GM18511 (cell line): ENCODE results near the gene CFAP74.
"Not testable (repeated sequence)": the region's sequence is repeated elsewhere in the genome, so short reads cannot be mapped to it uniquely, and the experiment has no call there.

Experiments used
- ATAC-seq: cut with Tn5 transposase; IDR thresholded peaks from one replicate; pipeline ENCODE4 v1.9.1; 2021; ENCODE audit warnings: mild to moderate bottlenecking, moderate library complexity; ENCODE audit not compliant: unreplicated experiment

CFAP74 gene

DNA sequence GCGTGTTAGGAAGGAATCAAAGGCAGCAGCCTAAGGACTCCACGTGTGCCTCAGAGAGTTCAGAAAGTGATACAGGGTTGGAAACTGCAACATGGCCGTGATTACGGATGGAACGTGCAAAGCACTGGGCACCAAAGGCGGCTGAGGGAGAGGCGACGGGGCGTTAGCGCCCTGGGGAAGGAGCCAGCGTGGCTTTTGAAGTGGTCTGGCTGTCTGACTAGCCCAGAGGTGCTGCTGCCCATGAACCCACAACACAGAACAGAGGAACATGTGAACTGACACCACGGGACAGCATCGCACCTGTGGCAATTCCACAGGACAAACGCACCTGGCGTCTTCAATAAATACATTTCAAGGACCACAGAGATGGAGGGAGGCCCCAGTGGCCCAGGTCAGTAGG lies 66.5 kb downstream of the CFAP74 start:
- no peak for ATAC-seq

- not testable (repeated sequence) for ATAC-seq
Observed at GRCh38 chr1:1934848-1935247, 68.7 kb downstream of the CFAP74 start.

GRCh38 chr1:1929639-1930545 lies 73.7 kb downstream of the CFAP74 start:
- no peak for ATAC-seq

- no peak for ATAC-seq
Observed at GRCh38 chr1:1929102-1929638, 74.4 kb downstream of the CFAP74 start.

GRCh38 chr1:1928231-1929101 lies 75.1 kb downstream of the CFAP74 start:
- no peak for ATAC-seq

DNA sequence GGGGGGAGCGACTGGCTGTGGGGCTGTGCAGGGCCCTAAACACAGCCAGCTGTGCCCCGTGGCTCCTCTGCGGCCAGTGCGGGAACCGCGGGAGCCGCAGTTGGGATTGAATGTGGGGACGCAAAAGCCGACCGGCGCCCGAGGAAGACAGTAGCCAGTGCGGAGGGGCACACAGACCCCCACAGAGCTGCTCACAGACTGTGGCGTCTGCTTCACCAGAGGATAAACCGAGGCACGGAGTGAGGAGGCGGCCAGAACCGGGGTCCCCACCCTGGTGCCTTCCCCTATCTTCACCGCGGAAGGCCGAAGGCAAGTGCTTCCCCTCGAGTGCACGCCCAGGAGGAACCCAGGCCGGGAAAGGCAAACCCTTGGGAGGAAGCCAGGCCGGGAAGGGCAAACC lies 75.8 kb downstream of the CFAP74 start:
- ATAC-seq, result no peak

DNA sequence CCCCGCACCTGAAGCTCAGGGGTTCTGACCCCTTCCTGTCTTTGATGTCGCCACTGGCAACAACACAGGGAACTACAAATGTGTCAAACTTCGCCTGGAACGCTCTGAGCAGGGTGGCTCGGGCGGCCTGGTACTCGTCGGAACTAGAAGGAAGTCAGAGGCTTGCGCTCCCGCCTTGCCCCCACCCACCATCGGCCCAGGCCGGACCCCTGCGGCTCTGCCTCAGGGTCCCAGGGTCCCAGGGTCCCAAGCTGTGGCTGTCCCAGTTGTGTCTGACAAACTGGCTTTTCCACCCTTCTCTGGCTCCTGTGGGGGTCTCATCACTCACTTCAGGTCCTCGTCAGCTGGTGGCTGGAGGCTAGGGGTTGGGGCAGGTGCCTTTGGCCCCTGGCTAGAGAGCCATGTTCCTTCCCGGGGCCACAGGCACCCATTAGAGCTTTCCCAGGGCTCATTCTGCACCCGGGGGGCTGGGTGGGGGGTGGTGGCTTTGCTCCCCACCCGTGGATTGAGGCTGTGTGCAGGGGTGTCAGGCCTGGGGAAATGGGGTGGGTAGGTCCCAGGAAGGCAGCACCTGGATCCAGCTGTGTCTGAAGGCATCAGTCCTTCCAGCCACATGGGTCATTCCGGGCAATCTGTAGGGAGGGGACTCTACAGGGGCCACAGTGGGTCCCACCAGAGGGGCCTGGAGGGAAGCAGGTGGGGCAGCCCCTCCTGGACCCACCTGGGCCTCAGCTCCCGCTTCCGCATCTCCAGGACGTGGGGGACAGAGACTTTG lies 76.5 kb downstream of the CFAP74 start:
- ATAC-seq, result no peak

GRCh38 chr1:1926346-1926811 lies 77.2 kb downstream of the CFAP74 start:
- ATAC-seq, result no peak

GRCh38 chr1:1925437-1926345 lies 77.9 kb downstream of the CFAP74 start:
- no peak for ATAC-seq

GRCh38 chr1:1924849-1925248 lies 78.7 kb downstream of the CFAP74 start:
- no peak for ATAC-seq

DNA sequence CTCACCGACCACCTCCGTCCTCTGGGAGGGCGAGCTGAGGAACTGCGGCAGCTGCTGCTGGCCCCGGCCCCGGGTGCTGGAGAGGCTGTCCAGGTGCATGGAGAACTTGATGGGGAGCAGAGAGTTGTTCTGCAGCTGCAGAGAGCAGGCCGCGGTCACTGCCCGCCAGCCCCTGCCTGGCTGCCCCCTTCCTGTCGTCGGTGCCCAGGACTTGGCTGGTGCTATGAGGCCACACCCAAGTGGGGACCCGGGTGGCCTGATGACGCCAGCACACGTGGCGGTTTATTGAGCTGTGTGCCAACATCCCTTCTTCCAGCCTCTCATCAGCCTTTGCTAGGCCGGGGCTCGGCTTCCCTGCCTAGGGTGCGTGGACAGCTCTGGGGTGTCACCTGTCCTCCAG lies 79.2 kb downstream of the CFAP74 start:
- ATAC-seq, result no peak

DNA sequence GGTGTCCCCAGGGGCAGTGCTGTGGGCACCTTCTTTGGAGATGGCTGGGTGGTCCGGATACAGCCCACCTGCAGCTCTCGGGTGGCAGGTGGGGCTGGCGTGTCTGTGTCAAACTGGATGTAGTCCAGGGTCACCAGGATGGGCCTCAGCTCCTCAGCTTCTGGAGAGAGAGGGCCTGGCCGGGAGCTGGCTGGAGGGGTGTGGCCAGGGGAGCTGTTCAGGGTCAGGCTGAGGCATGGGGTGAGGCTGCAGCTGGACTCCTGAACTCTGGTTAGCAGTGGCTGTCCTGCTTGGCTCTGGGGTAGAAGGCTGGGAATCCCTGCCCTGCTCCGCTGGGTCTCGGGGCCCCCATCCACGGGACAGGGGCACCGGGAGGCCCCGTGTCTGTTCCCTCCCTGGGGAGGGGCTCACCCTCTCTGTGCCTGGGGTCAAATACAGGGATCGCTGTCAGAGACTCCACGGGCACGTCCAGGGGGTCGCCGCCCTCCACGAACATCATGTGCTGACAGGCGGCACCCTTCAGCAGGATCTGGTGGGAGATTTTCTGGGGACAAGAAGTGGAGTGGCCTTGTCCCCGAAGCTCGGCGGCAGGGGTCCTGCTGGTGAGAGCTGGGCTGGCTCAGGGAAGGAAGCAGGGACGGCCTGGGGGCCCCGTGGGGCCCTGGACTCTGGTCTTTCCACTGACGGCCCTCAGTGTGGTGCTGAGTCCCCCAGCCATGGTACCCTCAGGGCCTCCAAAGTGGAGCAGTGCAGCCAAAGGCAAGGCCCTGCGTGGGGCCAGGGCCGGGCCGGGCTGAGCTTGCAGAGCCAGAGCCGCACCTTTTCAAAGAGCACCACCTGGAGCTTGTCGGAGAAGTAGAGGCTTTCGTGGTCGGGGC lies 80.4 kb downstream of the CFAP74 start:
- ATAC-seq, result no peak

- ATAC-seq, result no peak
Observed at GRCh38 chr1:1922702-1922955, 81.0 kb downstream of the CFAP74 start.

- ATAC-seq, result no peak
Observed at GRCh38 chr1:1921901-1922701, 81.5 kb downstream of the CFAP74 start.

GRCh38 chr1:1921459-1921862 lies 82.1 kb downstream of the CFAP74 start:
- no peak for ATAC-seq

DNA sequence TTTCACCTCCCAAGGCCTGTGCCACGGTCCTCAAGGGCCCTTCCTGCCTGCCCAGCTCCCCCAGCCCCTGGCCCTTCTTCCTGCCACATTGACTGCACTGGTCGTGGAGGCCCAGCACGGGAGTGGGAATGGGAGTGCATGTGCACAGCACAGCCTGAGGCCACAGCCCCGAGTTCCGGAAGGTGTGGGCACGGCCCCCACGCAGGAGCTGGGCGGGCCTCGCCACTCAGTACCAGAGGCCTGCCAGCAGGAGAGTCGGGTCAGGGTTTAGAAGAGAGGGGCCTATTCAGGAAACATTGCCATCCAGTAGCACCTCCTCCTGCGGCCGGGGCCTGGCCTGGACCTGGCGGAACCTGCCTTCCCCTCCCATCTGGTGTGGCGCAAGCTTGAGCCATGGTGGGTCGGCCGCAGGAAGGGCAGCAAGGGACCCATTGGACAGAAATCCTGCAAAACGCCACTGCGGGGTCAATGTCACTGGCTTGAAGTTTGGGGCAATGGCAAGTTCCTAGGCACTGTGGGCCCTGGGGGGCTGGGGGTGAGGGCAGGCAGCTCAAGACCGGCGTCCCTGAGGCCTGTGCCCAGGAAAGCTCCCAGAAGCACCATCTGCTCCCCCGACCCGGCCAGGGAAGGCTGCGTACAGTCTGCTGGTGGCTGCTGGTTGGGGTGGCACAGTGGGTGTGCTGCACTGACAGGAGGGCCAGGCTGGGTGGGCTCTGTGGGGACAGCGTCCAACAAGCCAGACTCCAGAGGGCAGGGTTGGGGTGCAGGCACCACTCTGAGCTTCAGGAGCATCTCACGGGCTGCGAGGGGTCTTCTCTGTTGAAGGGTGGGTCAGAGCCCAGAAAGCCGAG lies 82.8 kb downstream of the CFAP74 start:
- ATAC-seq, result no peak

DNA sequence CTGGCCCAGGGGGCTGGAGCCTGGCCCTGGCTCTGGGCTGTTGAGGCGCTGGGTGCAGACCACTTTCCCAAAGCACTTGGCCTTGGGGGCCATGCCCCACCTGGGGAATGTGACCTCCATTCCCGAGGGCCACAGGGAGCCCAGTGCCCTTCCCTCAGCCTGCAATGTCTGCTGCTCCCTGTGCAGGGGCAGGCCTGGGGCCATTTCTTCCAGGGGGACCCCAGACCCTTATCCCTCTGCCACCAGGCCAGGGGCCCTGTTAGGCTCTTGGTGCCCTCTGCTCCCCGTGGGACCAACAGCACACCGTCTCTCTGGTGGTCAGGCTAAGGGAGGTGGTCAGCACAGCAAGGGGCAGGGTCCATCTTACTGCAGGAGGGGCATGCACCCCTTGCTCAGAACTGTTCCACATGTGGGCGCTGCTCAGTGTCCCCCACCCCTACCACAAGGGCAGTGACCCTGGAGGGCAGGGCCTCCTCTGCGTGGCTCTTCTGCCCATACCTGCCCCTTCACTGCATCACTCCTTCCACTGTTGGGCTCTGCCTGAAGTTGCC lies 83.5 kb downstream of the CFAP74 start:
- no peak for ATAC-seq
